ENCODE measurements around the gene KCNJ2. TPM values are rescaled to one million over a fixed set of nuclear protein-coding genes. Genes with fewer than 3 reads are reported as not detected.

The KCNJ2 gene
- total and polyA plus RNA-seq, 10 of the 15 experiments (the other 5 are each of a cell fraction or from before 2014, with no cell fraction given): 1.6 to 10.1 (median 3.2) TPM

GRCh38 chr17:70127221-70127873 lies 42.0 kb upstream of the KCNJ2 start (continued):
- TF ChIP-seq HSF1 (IDR thresholded peaks at IDR 0.05; ENCODE audit: low read depth, low read length) (no peak), HDGF (IDR thresholded peaks at IDR 0.05) (no peak), NKRF (conservative IDR thresholded peaks at IDR 0.05) (no peak)

GRCh38 chr17:70128727-70129238 lies 40.5 kb upstream of the KCNJ2 start:
- intact Hi-C loops (cut with micrococcal nuclease; ENCODE audit: unreplicated experiment) (no loop called here), in situ Hi-C loops (cut with MboI) (no loop called here)
- ATAC-seq (no peak), DNase-seq (ENCODE audit: low read depth, low spot score) (no peak), FAIRE-seq (no peak)
- Histone ChIP-seq H3K36me3 (ENCODE audit: control insufficient read depth in 2 of 2, insufficient read depth in 2 of 2, low read length in 1 of 2) (no peaks in the 10 kb centered on the region), H2AFZ (ENCODE audit: control insufficient read depth, low read depth, low read length) (no peak overlapping the region), H3K27me3 (replicated peaks in 1 of 2; ENCODE audit: control insufficient read depth in 2 of 2, insufficient read depth in 2 of 2, low read length in 1 of 2) (no peaks in the 10 kb centered on the region; a peak in 1 of 4 replicates), H3K4me3 (no peak overlapping the region), H3K4me2 (ENCODE audit: control insufficient read depth, insufficient read depth) (no peak overlapping the region), H3K4me1 (ENCODE audit: control insufficient read depth, insufficient read depth, low read length) (no peaks in the 10 kb centered on the region), H3K27ac (ENCODE audit: control insufficient read depth, insufficient read depth) (no peak overlapping the region), H3K79me2 (ENCODE audit: control insufficient read depth, insufficient read depth, low read length) (no peaks in the 10 kb centered on the region), H4K20me1 (ENCODE audit: control insufficient read depth, insufficient read depth) (no peaks in the 10 kb centered on the region), H3K9me3 (replicated peaks; ENCODE audit: control insufficient read depth, insufficient read depth, low read length) (no peaks in the 10 kb centered on the region; the same call in 2 of the 3 replicates), H3K9ac (ENCODE audit: control insufficient read depth, insufficient read depth, low read length) (no peak overlapping the region)
- ChIA-PET POLR2A (no interaction called here), CTCF (interaction anchor here (0.8 to 0.9 kb wide), 2 partner anchors 11 to 423 kb away, joined by 3 read pairs; no protein-coding TSS in a partner anchor), RAD21 (ENCODE audit: unreplicated experiment) (no interaction called here), SMC1A (ENCODE audit: uncharacterized antibody, unreplicated experiment) (no interaction called here)
- no TSS peak for BruUV-seq (replicated peaks)
- WGBS (ENCODE audit: insufficient coverage, insufficient replicate concordance, low lambda C conversion rate, missing lambda C conversion rate): 80% methylated on average over 18 of the region's 23 CpGs
- no peak for TF ChIP-seq SUZ12 (IDR thresholded peaks at IDR 0.05; ENCODE audit: unreplicated experiment)
